HG03095 (cell line): ENCODE data around the gene PCGF6.
"Not testable (repeated sequence)": the region's sequence is repeated elsewhere in the genome, so short reads cannot be mapped to it uniquely, and the experiment has no call there.

ENCODE experiments used
- ATAC-seq: cut with Tn5 transposase; IDR thresholded peaks from one replicate; pipeline ENCODE4 v1.9.1; 2021; ENCODE audit warnings: moderate library complexity; ENCODE audit not compliant: unreplicated experiment

Gene PCGF6, protein sequence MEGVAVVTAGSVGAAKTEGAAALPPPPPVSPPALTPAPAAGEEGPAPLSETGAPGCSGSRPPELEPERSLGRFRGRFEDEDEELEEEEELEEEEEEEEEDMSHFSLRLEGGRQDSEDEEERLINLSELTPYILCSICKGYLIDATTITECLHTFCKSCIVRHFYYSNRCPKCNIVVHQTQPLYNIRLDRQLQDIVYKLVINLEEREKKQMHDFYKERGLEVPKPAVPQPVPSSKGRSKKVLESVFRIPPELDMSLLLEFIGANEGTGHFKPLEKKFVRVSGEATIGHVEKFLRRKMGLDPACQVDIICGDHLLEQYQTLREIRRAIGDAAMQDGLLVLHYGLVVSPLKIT

DNA sequence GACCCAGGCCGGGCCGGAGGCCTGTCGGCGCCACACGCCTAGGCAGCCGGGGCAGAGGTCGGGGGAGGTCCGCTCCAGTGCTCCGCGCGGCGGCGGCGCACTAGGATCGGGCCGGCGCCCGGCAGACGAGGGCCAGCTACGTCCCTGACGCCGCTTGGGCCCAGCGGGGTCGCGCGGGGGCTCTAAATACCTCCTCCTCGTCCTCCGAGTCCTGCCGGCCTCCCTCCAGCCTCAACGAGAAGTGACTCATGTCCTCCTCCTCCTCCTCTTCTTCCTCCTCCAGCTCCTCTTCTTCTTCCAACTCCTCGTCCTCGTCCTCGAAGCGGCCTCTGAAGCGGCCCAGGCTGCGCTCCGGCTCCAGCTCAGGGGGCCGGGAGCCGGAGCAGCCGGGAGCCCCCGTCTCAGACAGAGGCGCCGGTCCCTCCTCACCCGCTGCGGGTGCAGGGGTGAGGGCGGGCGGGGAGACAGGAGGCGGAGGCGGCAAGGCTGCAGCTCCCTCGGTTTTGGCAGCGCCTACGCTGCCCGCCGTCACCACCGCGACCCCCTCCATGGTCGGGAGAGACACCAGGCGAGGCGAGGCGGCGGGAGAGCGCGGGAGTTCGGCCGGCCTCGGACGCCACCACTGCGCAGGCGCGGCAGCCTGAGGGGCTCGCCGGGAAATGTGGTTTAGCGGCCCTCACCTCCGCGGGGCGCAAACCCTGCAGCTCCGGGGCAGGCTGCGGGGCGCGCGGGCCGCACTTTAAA lies at the start of gene PCGF6:
Gene PCGF6, minus strand, starts transcription at position 624 of the 744 bp plus-strand sequence. Its CDS starts 74 bp downstream, at position 550.
- ATAC-seq, result peak; percentile 80

DNA sequence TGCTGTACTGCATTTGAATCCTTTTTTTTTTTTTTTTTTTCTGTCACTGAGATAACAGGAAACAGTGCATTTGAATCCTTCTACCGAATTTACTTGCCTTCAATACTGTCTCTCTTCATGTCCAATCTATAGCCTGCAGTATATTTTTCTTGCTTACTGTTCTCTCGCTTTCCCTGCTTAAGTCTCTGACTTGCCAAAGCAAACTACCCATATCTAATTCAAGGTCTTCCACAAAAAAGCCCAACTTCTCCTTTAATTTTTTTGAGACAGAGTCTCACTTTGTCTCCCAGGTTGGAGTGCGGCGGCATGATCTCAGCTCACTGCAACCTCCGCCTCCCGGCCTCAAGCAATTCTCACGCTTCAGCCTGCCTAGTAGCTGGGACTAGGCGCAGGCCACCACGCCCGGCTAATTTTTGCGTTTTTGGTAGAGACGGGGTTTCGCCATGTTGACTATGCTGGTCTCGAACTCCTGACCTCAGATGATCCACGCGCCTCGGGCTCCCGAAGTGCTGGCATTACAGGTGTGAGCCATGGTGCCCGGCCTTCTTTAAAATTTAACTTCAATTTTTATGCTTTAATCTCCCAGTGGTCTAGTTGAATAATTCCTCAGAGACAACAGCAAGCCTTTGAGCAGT lies 46.4 kb upstream of the PCGF6 start:
- no peak for ATAC-seq

DNA sequence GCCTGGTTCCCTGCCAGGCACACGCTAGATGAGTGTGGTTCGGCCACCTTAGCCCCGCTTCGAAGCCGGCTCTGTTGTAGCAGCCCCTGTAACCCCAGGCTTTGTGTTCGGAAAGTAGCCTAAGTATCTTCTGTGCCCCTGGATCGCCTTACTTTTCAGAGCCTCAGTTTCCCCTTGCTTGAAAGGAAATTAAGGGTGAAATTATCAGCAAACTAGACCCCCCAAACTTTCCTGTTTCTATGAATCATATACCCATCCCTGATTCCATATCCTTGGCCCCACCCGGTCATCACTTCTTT lies 45.8 kb upstream of the PCGF6 start:
- ATAC-seq, result no peak

DNA sequence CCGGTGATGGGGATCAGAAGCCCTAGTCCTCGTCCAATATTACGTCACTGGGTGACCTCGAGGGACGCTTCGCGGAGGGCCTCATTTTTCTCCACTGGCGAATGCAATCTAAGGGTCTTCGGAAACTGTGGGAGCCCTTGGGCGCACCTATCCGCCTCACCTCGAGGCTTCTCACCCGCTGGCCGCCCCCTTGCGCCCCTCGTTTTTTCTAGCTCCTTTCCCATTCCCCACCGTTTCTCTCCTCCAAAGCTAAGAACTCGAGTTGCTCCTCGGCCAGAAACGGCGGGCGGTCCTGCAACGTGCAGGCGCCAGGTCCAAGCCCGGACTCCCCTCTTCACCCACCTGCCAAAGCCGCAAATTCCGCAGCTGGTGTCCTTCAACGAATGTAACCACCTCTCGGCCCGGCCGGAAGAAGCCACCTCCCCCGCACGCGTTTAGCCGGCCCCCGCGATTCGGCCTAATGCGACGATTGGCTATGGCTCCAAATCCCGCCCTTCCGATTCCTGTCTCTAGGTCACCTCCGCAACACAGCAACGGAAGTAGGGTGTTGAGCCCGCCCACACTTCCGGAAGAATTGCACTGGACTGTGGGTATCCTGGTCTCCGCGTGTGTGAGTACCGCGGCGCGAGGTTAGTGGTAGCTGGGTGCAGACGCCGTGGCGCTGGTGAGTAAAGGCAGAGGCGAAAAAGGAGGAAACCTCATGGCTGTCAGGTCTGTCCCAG lies 45.3 kb upstream of the PCGF6 start, which contains the start of the genes ATP5MK and PDCD11:
Gene ATP5MK, minus strand, starts transcription at position 409 of the 722 bp plus-strand sequence. CDS start 4,018 bp downstream, outside the sequence.
Gene PDCD11, plus strand, starts transcription at position 560 of the 722 bp plus-strand sequence. CDS start 1,801 bp downstream, outside the sequence.
- ATAC-seq, result peak; percentile 99

DNA sequence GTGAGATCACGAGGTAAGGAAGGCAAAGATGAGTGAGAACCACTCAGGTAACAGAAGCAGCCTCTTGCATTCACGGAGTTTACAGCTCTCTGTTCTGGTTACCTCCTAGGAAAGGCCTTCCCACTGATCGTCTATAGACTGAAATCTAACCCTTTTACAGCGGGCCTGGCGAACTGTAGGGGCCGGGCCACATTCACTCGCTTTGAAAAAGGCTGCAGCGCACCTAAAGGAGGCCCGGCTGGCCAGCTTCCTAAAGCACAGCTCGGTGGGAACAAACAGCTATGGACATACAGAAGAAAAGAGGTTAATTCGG lies 44.8 kb upstream of the PCGF6 start:
- ATAC-seq, result no peak

DNA sequence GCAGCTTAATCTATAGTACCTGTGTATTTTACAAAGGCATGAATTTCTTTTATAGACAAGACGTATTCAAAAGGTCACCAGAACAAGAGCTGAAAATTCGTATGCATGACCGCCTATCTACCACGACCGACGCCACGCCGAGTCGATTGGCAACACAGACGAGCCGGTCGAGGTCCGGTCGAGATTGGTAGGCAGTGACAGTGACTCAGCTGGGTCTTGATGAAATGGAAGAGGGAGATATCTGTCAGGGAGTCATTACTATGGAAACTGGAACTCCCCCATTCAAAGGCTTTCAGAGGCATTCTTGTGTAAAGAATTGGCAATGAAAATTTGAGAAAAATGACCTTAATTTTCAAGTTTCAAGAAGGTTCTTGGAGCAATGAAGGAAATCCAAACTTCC lies 43.2 kb upstream of the PCGF6 start:
- no peak for ATAC-seq

DNA sequence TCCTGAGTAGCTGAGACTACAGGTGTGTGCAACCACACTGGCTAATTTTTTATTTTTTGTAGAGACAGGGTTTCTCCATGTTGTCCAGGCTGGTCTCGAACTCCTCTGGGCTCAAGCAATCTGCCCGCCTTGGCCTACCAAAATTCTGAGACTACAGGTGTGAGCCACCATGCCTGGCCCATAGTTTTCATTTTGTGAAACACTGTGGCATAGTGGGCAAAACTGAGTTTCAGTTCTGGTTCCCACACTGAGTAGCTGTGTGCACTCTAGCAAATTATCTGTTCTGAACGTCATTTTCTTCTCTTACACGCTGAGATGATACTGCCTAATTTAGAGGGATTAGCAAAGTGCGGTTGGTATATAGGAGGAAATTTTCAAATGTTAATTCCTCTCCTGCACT lies 31.8 kb upstream of the PCGF6 start:
- ATAC-seq, result no peak

DNA sequence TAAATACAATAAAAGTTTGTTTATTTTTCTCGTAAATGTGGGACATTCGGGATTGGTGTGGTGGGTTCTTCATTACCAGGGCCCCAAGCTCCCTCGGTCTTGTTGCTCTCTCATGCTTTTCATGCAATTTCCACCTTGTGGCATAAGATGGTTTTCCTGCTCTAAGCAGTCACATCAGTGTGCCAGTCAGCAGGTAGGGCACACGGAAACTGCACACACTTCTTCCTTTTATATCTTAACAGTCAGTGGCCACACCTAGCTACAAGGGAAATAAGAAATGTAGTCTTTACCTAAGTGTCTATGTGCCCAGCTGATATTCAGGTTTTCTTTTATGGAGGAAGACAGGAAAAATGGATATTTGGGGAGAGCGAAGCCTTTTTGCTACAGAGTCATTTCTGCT lies 23.3 kb upstream of the PCGF6 start:
- no peak for ATAC-seq

DNA sequence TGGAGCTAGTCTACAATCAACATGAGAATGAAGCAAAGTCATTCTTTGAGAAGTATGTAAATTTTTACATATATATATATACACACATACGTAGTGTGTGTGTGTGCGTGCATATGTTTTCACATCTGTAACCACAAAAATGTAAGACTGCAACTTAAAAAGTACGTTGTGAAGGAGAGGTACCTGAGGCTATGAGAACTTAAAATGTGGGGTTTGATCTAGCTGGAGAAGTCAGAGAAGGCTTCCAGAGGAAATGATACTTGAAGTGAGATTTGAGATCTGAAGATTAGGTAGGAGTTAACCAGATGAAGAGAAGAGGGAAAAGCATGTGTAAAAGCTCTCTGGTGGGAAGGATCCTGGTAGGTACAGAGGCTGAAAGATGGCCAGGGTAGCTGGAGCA lies 22.6 kb upstream of the PCGF6 start:
- ATAC-seq, result no peak

DNA sequence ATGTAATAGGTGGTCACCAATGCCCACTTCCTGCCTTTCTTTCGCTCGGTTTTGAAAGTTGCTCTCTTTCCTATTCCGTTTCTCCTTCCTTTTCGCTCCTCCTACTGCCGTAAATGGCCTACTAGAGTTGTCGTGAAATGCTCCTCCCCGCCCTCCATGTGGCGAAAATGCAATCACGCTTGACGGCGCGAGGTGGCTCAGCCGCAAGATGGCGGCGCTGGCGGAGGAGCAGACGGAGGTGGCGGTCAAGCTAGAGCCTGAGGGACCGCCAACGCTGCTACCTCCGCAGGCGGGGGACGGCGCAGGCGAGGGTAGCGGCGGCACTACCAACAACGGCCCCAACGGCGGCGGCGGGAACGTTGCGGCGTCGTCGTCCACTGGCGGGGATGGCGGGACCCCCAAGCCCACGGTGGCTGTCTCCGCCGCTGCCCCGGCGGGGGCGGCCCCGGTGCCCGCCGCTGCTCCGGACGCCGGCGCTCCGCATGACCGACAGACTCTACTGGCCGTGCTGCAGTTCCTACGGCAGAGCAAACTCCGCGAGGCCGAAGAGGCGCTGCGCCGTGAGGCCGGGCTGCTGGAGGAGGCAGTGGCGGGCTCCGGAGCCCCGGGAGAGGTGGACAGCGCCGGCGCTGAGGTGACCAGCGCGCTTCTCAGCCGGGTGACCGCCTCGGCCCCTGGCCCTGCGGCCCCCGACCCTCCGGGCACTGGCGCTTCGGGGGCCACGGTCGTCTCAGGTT lies 17.0 kb upstream of the PCGF6 start, which contains the start of gene TAF5:
Gene TAF5, plus strand, starts transcription at position 195 of the 737 bp plus-strand sequence. Its CDS starts 14 bp downstream, at position 209.
- peak; percentile 41 for ATAC-seq

DNA sequence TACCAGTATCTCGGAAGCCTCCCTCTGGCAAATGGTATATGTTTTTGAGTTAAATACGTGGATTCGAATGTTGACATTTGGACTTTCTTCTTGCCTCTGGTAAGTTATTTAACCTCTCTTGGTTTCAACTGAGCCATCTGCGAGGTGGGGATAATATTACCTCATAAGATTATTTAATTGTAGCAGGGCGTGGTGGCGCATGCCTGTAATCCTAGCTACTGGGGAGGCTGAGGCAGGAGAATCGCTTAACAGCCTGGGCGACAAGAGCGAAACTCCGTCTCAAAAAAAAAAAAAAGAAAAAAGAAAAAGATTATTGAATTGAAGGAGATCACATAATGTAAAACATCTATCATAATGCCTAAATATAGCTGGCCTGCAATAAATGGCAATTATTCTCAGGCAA lies 16.4 kb upstream of the PCGF6 start:
- no peak for ATAC-seq

DNA sequence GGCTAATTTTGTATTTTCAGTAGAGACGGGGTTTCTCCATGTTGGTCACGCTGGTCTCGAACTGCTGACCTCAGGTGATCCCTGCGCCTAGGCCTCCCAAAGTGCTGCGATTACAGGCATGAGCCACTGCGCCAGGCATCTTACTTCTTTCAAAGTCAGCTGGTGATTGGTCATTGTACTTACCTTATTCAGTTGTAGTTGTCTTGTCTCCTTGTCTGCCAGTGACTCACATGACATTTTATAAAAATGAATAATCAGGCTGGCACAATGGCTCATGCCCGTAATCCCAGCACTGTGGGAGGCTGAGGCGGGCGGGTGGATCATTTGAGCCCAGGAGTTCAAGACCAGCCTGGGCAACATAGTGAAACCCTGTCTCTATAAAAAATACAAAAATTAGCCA lies 9.9 kb upstream of the PCGF6 start:
- ATAC-seq, result not testable (repeated sequence)

DNA sequence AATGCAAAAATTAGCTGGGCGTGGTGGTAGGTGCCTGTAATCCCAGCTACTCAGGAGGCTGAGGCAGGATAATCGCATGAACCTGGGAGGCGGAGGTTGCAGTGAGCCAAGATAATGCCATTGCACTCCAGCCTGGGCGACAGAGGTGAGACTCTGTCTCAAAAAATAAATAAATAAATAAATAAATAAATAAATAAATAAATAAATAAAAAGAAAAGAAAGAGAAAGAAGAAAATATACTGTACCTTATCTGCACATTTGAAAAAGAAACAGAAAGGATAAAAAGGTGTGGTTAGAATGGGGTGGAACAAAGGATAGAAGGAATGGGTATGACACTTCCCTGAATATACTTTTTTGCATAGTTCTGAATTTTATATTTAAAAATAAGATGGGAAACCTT lies 8.6 kb upstream of the PCGF6 start:
- not testable (repeated sequence) for ATAC-seq

DNA sequence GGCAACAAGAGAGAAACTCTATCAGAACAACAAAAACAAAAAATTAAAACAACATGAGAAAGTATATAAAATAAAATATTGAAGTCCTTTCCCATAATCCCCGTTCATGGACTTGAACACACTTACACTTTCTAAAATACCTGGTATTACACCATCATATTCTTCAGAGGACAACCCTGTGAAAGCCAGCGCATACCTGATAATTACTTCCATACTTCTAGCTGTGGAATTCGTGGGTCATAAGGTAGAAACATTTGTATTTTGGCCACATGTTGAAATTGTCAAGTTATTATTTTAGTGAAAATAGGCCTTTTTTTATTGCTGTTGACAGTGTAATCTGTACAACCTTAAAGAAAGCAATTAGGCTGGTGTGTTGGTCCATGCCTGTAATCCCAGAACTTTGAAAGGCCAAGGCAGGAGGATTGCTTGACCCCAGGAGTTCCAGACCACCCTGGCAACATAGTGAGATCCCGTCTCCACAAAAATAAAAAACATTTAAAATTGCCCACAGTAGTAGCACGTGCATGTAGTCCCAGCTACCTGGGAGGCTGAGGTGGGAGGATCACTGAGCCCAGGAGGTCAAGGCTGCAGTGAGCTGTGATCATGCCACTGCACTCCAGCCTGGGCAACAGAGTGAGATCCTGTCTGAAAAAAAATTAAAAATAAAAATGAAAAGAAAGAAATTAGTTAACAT lies 5.1 kb upstream of the PCGF6 start:
- no peak for ATAC-seq

DNA sequence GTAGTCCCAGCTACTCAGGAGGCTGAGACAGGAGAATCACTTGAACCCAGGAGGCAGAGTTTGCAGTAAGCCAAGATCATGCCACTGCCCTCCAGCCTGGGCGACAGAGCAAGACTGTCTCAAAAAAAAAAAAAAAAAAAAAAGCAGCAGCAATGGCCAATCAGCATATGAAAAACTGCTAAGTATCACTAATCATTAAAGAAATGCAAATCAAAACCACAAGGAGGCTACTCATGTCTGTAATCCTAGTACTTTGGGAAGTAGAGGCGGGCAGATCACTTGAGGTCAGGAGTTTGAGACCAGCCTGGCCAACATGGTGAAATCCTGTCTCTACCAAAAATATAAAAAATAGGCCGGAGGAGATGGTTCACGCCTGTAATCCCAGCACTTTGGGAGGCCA lies 3.6 kb upstream of the PCGF6 start:
- not testable (repeated sequence) for ATAC-seq

DNA sequence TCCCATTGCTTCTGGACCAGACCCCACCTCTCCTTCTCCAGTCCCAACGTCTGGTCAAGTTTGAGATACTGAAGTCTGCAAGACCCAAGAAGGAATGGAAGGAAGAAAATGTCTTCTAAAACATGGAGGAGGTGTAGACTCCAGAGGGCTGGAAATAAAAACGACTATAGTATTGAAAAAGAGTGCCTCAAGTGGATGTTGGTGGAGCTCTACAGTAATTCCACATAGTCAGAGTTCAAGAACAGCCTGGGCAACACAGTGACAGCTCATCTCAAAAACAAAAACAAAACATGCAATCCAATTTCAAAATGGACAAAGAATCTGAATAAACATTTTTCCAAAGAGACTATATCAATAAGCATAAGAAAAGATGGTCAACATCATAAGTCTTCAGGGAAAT lies 2.3 kb upstream of the PCGF6 start:
- ATAC-seq, result no peak

DNA sequence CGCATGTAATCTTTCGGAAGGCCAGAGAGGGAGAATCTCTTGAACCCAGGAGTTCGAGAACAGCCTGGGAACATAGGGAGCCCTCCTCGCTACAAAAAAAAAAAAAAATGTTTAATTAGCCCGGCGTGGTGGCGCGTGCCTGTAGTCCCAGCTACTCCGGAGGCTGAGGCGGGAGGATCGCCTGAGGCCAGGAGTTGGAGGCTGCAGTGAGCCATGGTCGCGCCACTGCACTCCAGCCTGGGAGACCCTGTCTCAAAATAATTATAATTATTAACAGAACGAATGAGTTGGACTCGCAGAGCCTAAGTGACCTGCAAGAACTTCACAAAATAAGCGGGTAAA lies 794 bp downstream of the PCGF6 start:
- ATAC-seq, result no peak

DNA sequence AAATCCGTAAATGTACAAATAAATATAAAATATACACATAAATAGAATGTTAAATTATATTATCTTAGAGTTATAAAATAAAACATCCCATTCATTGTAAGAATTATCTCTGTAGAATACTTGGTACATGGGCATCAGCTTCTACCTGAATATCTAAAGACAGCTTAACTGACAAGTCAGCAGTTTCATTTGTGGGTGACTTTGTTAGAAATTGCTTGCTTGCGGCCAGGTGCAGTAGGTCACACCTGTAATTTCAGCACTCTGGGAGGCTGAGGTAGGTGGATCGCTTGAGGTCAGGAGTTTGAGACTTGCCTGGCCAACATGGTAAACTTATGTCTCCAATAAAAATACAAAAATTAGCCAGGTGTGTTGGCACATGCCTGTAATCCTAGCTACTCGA lies 14.6 kb downstream of the PCGF6 start:
- ATAC-seq, result no peak

DNA sequence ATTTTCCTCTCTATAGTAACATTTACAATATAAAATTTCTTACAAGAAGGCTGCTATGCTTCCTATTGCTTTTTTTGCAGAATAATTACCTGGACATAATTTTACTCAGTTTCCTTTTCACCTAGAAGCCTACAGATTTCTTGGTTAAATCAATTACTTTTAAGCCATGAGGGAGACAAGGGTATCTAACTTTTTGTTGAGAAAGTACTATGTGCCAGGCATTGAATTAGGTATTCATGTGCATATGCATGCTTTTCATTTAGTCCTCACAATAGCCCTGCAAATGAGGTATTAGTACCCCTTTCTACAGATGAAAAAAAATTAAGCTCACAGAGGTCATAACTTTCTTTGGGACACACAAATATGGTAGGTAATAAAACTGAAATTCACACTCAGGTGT lies 16.4 kb downstream of the PCGF6 start:
- no peak for ATAC-seq

DNA sequence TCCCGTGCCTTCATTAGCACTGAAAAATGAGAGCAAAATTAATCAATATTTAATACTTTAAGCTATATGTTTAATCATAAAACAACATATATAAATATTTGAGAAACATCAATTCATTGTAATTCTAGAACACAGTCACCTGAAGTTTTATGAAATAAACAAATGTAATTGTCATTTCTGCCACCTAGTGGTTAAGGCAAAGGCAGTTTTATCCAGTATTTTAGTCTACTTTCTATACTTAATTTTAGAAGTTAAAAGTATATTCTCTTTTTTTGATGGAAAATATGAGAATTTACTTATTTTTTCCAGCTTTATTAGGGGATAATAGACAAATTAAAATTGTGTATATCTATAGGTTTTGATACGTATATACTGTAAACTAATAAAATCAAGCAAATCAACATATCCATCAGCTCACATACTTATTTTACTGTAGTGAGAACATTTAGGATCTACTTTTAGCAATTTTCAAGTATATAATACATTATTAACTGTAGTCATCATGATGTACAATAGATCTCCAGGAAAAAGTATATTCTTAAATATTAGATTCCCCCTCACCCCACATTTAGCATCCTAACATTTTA lies 16.9 kb downstream of the PCGF6 start:
- ATAC-seq, result no peak
